Fibroblast of lung (primary cell): ENCODE measurements around the gene SIAH2.

Source experiments
- EZH2 ChIP-seq: IDR thresholded peaks from 2 replicates; pipeline ENCODE4 v1.5.1; 2012; ENCODE audit warnings: low read length, control low read depth, mild to moderate bottlenecking; ENCODE audit errors: missing control alignments
- TF ChIP-seq, protein P1 (sequence below), 2 donors: IDR thresholded peaks in 1 of 2; conservative IDR thresholded peaks in 1 of 2; 1 replicate in 1 of 2; 2 replicates in 1 of 2; pipeline ENCODE4 v1.5.1; 2011 to 2012; ENCODE audit warnings: low read length in 2 of 2, control low read depth in 1 of 2, inconsistent platforms in 1 of 2, low read depth in 1 of 2, mild to moderate bottlenecking in 1 of 2

DNA sequence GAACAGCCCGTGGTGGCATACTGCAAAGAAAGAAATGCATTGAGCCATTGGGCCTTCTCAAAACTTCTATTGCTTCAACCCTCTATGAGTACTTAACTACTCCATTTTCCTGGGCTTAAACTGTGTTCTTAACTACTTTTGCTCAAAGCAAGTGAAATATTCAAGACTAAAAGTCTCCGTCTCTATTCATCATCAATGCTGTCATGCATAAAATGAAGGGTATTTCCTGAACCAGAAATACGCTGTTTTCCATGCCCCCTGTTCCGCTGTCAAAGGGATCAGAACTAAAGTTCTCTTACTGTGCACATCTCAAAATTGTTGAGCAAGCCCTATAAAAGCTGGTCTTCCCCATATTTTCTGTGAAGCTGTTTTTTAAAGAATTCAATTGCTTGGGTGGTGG is 20.3 kb downstream of the SIAH2 start:
- TF ChIP-seq, protein P1, sequence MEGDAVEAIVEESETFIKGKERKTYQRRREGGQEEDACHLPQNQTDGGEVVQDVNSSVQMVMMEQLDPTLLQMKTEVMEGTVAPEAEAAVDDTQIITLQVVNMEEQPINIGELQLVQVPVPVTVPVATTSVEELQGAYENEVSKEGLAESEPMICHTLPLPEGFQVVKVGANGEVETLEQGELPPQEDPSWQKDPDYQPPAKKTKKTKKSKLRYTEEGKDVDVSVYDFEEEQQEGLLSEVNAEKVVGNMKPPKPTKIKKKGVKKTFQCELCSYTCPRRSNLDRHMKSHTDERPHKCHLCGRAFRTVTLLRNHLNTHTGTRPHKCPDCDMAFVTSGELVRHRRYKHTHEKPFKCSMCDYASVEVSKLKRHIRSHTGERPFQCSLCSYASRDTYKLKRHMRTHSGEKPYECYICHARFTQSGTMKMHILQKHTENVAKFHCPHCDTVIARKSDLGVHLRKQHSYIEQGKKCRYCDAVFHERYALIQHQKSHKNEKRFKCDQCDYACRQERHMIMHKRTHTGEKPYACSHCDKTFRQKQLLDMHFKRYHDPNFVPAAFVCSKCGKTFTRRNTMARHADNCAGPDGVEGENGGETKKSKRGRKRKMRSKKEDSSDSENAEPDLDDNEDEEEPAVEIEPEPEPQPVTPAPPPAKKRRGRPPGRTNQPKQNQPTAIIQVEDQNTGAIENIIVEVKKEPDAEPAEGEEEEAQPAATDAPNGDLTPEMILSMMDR (conservative IDR thresholded peaks at IDR 0.05 in 1 of 2, IDR thresholded peaks at IDR 0.05 in 1 of 2; ENCODE audit: low read depth in 1 of 2, low read length in 2 of 2) = no peak
- no peak for TF ChIP-seq EZH2
